HepG2 (cell line): ENCODE data around the gene TMEM9. TPM values are rescaled to one million over a fixed set of nuclear protein-coding genes. Genes with fewer than 3 reads are reported as not detected.

Source experiments
- ATAC-seq: fragments of 200-7000 bp; cut with Tn5 transposase; 3 replicates; pipeline ENCODE4 v1.9.1; 2020; ENCODE audit warnings: mild to moderate bottlenecking, moderate library complexity
- BruUV-seq: library from RNA; stranded (reverse); fragments of 400-500 nt; replicated peaks from 2 replicates; lab custom pipeline; 2021; lab: Mats Ljungman, UMichigan
- CTCF ChIA-PET: fragments of 300-600 bp; formaldehyde crosslinking; extraction: SDS; loops from one replicate; lab custom pipeline; 2021; ENCODE audit warnings: low total read pairs, inconsistent platforms, low intra/inter-chr PET ratio; lab: Yijun Ruan, JAX
- POLR2A ChIA-PET: fragments of 350-600 bp; sonication (Branson Sonifier 250); formaldehyde crosslinking; loops from one replicate; lab custom pipeline; 2020; ENCODE audit warnings: antibody characterized with exemption, inconsistent platforms; lab: Yijun Ruan, JAX
- DNase-seq: peaks from one replicate; pipeline ENCODE4 v3.0.0-alpha.2; 2015; ENCODE audit warnings: low spot score
- FAIRE-seq: peaks from 3 replicates; lab custom pipeline; 2011; peaks lifted over from hg19 to GRCh38; lab: Jason Lieb, UNC
- H2AFZ ChIP-seq: one replicate; pipeline ENCODE4 v1.6.1; 2011; ENCODE audit warnings: low read length, inconsistent platforms
- H3K27ac ChIP-seq: fragments of 300-600 bp; 3 replicates; pipeline ENCODE4 v1.8.0; 2011; ENCODE audit warnings: mixed run types, mild to moderate bottlenecking, mixed read lengths, low read length, inconsistent platforms; ENCODE audit not compliant: insufficient read depth; ENCODE audit errors: extremely low read length
- H3K27me3 ChIP-seq, 2 experiments: fragments of 200-600 bp in 1 of 2; 2 replicates in 1 of 2; 3 replicates in 1 of 2; pipeline versions ENCODE4 v1.6.0 to v1.8.0; 2011; ENCODE audit warnings: low read length in 2 of 2, mild to moderate bottlenecking in 2 of 2, moderate library complexity in 2 of 2, inconsistent platforms in 1 of 2; ENCODE audit not compliant: insufficient read depth in 2 of 2, control insufficient read depth in 1 of 2
- H3K36me3 ChIP-seq, 2 experiments: fragments of 200-600 bp in 1 of 2; replicated peaks in 1 of 2; 2 replicates in 1 of 2; 3 replicates in 1 of 2; pipeline versions ENCODE4 v1.5.1 to v1.8.0; 2011; ENCODE audit warnings: low read length in 2 of 2, inconsistent platforms in 1 of 2; ENCODE audit not compliant: insufficient read depth in 2 of 2, control insufficient read depth in 1 of 2
- H3K4me1 ChIP-seq: 2 replicates; pipeline ENCODE4 v1.5.1; 2012; ENCODE audit warnings: low read length, inconsistent platforms; ENCODE audit not compliant: insufficient read depth
- H3K4me2 ChIP-seq: 2 replicates; pipeline ENCODE4 v1.6.0; 2011; ENCODE audit warnings: low read depth, low read length, inconsistent platforms
- H3K4me3 ChIP-seq, 3 experiments: fragments of 200-600 bp in 1 of 3; sonication (generic), shearing (Covaris generic) in 1 of 3; replicated peaks in 1 of 3; 2 replicates each; pipeline ENCODE4 v1.5.1; 2011 to 2016; ENCODE audit warnings: low read length in 3 of 3, inconsistent platforms in 2 of 3, low read depth in 2 of 3, mild to moderate bottlenecking in 2 of 3, control low read depth in 1 of 3, mixed read lengths in 1 of 3; ENCODE audit not compliant: insufficient read depth in 1 of 3
- H3K79me2 ChIP-seq: one replicate; pipeline ENCODE4 v1.6.1; 2011; ENCODE audit warnings: low read length, inconsistent platforms; ENCODE audit not compliant: insufficient read depth
- H3K9ac ChIP-seq: 2 replicates; pipeline ENCODE4 v1.6.0; 2011; ENCODE audit warnings: mild to moderate bottlenecking, low read depth, low read length, inconsistent platforms; ENCODE audit not compliant: insufficient read depth
- H3K9me3 ChIP-seq: 2 replicates; pipeline ENCODE4 v1.5.1; 2012; ENCODE audit warnings: mild to moderate bottlenecking, low read length
- H4K20me1 ChIP-seq: 2 replicates; pipeline ENCODE4 v1.6.0; 2011; ENCODE audit warnings: inconsistent platforms, mild to moderate bottlenecking, low read length, moderate library complexity; ENCODE audit not compliant: insufficient read depth
- DPF2 ChIP-seq: sonication (generic); formaldehyde crosslinking; IDR thresholded peaks from 2 replicates; pipeline ENCODE4 v1.4.0; 2020; ENCODE audit warnings: mild to moderate bottlenecking, low read depth, missing genetic modification reagents, borderline replicate concordance
- GABPA ChIP-seq, 2 experiments: IDR thresholded peaks; 2 replicates each; pipeline ENCODE4 v1.6.1; 2011 to 2016; ENCODE audit warnings: low read depth in 2 of 2, low read length in 1 of 2, missing biosample characterization in 1 of 2, missing genetic modification characterization in 1 of 2
- HDAC1 ChIP-seq: sonication (generic); formaldehyde crosslinking; IDR thresholded peaks from 2 replicates; pipeline ENCODE4 v1.5.1; 2020; ENCODE audit warnings: mild to moderate bottlenecking, missing genetic modification reagents
- HOXA5 ChIP-seq: sonication (generic); formaldehyde crosslinking; IDR thresholded peaks from 2 replicates; pipeline ENCODE4 v1.4.0; 2020; ENCODE audit warnings: missing genetic modification reagents
- MED1 ChIP-seq: sonication (generic); formaldehyde crosslinking; IDR thresholded peaks from 2 replicates; pipeline ENCODE4 v1.4.0; 2020; ENCODE audit warnings: missing genetic modification reagents
- MXI1 ChIP-seq: IDR thresholded peaks from 3 replicates; pipeline ENCODE4 v1.6.1; 2012; ENCODE audit warnings: low read depth, low read length, inconsistent platforms, borderline replicate concordance
- NR2F2 ChIP-seq: IDR thresholded peaks from 2 replicates; pipeline ENCODE4 v1.6.1; 2012; ENCODE audit warnings: low read depth, inconsistent platforms, borderline replicate concordance
- SRY ChIP-seq: sonication (generic); formaldehyde crosslinking; IDR thresholded peaks from 2 replicates; pipeline ENCODE4 v1.8.0; 2022; ENCODE audit warnings: mild to moderate bottlenecking, missing genetic modification reagents
- U2AF1 ChIP-seq: fragments of 200-400 bp; formaldehyde crosslinking; optimal IDR thresholded peaks from 2 replicates; pipeline ENCODE3; 2017; ENCODE audit warnings: mild to moderate bottlenecking, low read depth, low read length
- ZFP1 ChIP-seq: IDR thresholded peaks from 2 replicates; pipeline ENCODE4 v1.6.1; 2016
- ZNF274 ChIP-seq: sonication (generic); formaldehyde crosslinking; IDR thresholded peaks from 2 replicates; pipeline ENCODE4 v1.5.1; 2020; ENCODE audit warnings: mild to moderate bottlenecking, missing genetic modification reagents
- ZNF367 ChIP-seq: sonication (generic); formaldehyde crosslinking; IDR thresholded peaks from 2 replicates; pipeline ENCODE4 v1.4.0; 2020; ENCODE audit warnings: missing genetic modification reagents, borderline replicate concordance
- ZNF577 ChIP-seq: sonication (generic); formaldehyde crosslinking; IDR thresholded peaks from 2 replicates; pipeline ENCODE4 v1.4.0; 2020; ENCODE audit warnings: mild to moderate bottlenecking, low read depth, missing genetic modification reagents, borderline replicate concordance
- ZNF652 ChIP-seq: IDR thresholded peaks from 2 replicates; pipeline ENCODE4 v1.6.1; 2016; ENCODE audit warnings: low read depth, borderline replicate concordance
- ZNF672 ChIP-seq: sonication (generic); formaldehyde crosslinking; IDR thresholded peaks from 2 replicates; pipeline ENCODE4 v1.8.1; 2022; ENCODE audit warnings: missing genetic modification reagents
- ZNF777 ChIP-seq: sonication (generic); formaldehyde crosslinking; IDR thresholded peaks from 2 replicates; pipeline ENCODE4 v1.4.0; 2020; ENCODE audit warnings: missing genetic modification reagents
- WGBS: methylation state at CpG from one replicate; pipeline ENCODE4 v1.1.6; 2017; ENCODE audit warnings: low lambda C conversion rate; 5-methylcytosine and 5-hydroxymethylcytosine counted together
- in situ Hi-C: cut with HindIII; loops from 2 replicates; pipeline ENCODE4 v1.10.0; 2017; ENCODE audit warnings: low pct_unique_long_range_greater_than_20kb; ENCODE audit not compliant: extremely low pct_ligation_motif_present
- intact Hi-C: fragments of 100-400 bp; cut with micrococcal nuclease; formaldehyde crosslinking; loops from one replicate; pipeline ENCODE4 v1.10.0; 2022; ENCODE audit not compliant: unreplicated experiment
- polyA plus RNA-seq, 8 experiments: library from polyadenylated mRNA; depleted of rRNA in 3 of 8; stranded (reverse) in 7 of 8; unstranded in 1 of 8; fragments of >200 nt; fragmentation: Illumina TruSeq in 4 of 8; extraction: Trizol in 4 of 8; gene quantifications; 2 replicates each; pipeline versions ENCODE4 v1.2.1 to v1.2.3, GENCODE V29; 2011 to 2016; ENCODE audit warnings: low read depth in 4 of 8, missing spikeins in 1 of 8, mixed read lengths in 1 of 8; ENCODE audit not compliant: insufficient read depth in 1 of 8
- total RNA-seq, 5 experiments: library from RNA; depleted of rRNA; stranded (reverse); fragments of >200 nt; fragmentation: Illumina TruSeq; extraction: Trizol; gene quantifications; 2 replicates each; pipeline ENCODE4 v1.2.3, GENCODE V29; 2016; ENCODE audit warnings: low read depth in 1 of 5
- TF ChIP-seq, protein P1 (sequence below): sonication (generic); formaldehyde crosslinking; IDR thresholded peaks from 2 replicates; pipeline ENCODE4 v1.8.0; 2022; ENCODE audit warnings: missing genetic modification reagents, mild to moderate bottlenecking, moderate library complexity, borderline replicate concordance
- TF ChIP-seq, protein P2 (sequence below): sonication (generic); formaldehyde crosslinking; IDR thresholded peaks from 2 replicates; pipeline ENCODE4 v1.4.0; 2020; ENCODE audit warnings: missing genetic modification reagents, borderline replicate concordance
- TF ChIP-seq, protein P3 (sequence below): IDR thresholded peaks from 2 replicates; pipeline ENCODE4 v1.6.1; 2016; ENCODE audit warnings: control low read depth

Gene TMEM9
- total and polyA plus RNA-seq, 2 of the 13 experiments (the other 11 are each of a cell fraction or from before 2014, with no cell fraction given), result 60.9 to 102 TPM

DNA sequence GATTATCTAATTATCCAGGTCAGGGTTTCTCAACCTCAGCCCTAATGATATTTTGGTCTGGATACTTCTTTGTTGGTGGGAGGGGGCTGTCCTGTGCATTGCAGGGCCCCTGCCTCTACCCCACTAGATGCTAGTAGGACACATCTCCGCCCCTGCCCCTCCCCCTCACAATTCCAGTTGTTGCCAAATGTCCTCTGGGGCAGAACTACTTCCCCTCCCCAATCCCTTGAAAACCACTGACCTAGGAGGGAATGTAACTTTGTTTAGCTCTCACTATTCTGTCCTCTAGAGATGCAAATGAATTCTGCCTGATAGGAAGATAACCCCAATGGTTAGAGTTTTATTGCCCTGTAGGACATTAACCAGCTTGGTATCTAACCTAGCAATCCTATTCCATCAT lies 50.1 kb downstream of the TMEM9 start (continued):
- TF ChIP-seq, protein P1, sequence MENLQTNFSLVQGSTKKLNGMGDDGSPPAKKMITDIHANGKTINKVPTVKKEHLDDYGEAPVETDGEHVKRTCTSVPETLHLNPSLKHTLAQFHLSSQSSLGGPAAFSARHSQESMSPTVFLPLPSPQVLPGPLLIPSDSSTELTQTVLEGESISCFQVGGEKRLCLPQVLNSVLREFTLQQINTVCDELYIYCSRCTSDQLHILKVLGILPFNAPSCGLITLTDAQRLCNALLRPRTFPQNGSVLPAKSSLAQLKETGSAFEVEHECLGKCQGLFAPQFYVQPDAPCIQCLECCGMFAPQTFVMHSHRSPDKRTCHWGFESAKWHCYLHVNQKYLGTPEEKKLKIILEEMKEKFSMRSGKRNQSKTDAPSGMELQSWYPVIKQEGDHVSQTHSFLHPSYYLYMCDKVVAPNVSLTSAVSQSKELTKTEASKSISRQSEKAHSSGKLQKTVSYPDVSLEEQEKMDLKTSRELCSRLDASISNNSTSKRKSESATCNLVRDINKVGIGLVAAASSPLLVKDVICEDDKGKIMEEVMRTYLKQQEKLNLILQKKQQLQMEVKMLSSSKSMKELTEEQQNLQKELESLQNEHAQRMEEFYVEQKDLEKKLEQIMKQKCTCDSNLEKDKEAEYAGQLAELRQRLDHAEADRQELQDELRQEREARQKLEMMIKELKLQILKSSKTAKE (CRISPR knock-in tag), result no peak
- no peak for TF ChIP-seq ZNF652 (CRISPR knock-in tag)
- no peak for TF ChIP-seq ZNF367 (CRISPR knock-in tag)
- no peak for TF ChIP-seq HDAC1
- TF ChIP-seq, protein P2, sequence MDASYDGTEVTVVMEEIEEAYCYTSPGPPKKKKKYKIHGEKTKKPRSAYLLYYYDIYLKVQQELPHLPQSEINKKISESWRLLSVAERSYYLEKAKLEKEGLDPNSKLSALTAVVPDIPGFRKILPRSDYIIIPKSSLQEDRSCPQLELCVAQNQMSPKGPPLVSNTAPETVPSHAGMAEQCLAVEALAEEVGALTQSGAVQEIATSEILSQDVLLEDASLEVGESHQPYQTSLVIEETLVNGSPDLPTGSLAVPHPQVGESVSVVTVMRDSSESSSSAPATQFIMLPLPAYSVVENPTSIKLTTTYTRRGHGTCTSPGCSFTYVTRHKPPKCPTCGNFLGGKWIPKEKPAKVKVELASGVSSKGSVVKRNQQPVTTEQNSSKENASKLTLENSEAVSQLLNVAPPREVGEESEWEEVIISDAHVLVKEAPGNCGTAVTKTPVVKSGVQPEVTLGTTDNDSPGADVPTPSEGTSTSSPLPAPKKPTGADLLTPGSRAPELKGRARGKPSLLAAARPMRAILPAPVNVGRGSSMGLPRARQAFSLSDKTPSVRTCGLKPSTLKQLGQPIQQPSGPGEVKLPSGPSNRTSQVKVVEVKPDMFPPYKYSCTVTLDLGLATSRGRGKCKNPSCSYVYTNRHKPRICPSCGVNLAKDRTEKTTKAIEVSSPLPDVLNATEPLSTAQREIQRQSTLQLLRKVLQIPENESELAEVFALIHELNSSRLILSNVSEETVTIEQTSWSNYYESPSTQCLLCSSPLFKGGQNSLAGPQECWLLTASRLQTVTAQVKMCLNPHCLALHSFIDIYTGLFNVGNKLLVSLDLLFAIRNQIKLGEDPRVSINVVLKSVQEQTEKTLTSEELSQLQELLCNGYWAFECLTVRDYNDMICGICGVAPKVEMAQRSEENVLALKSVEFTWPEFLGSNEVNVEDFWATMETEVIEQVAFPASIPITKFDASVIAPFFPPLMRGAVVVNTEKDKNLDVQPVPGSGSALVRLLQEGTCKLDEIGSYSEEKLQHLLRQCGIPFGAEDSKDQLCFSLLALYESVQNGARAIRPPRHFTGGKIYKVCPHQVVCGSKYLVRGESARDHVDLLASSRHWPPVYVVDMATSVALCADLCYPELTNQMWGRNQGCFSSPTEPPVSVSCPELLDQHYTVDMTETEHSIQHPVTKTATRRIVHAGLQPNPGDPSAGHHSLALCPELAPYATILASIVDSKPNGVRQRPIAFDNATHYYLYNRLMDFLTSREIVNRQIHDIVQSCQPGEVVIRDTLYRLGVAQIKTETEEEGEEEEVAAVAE, result no peak
- TF ChIP-seq ZNF672, result no peak
- TF ChIP-seq DPF2, result no peak
- TF ChIP-seq, all 625 proteins: peak for 0

DNA sequence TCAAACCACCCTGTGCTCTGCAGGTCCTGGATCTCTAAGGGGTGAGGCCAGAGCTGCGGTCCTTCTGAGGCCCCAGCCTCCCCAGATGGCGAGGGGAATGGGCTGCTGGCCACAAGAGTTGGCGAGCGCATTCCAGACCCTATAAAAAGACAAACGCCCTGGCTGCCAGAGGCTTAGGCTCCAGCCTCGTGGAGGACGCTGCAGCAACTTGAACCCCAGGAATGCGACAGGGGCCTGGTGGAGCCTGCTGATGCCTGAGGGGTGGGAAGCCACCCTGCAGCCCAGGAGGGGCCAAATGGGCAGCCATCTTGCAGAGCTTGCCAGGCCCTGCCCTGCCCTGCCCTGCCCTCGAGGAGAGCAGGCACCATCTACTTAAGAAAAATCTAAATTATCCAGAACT lies 50.6 kb downstream of the TMEM9 start:
- H4K20me1 ChIP-seq, result no peaks in the 10 kb centered on the region
- H3K79me2 ChIP-seq, result no peaks in the 10 kb centered on the region
- DNase-seq (no peak), ATAC-seq (no peak), FAIRE-seq (no peak)
- POLR2A ChIA-PET, result no interaction called here
- H3K27me3 ChIP-seq, result peaks cover 0 to 44% of the 10 kb centered on the region in 2 experiments; a peak in 2 of 5 replicates
- CTCF ChIA-PET, result no interaction called here
- no peak overlapping the region for H3K4me2 ChIP-seq
- H3K4me1 ChIP-seq, result no peaks in the 10 kb centered on the region
- no peak overlapping the region for H3K27ac ChIP-seq
- WGBS, result 17% methylated on average over 6 of the region's 9 CpGs
- no TSS peak for BruUV-seq
- intact Hi-C loops (no loop called here), in situ Hi-C loops (no loop called here)
- H3K36me3 ChIP-seq, result no peaks in the 10 kb centered on the region
- H3K4me3 ChIP-seq, result no peak overlapping the region
- H3K9ac ChIP-seq, result no peak overlapping the region
- no peak overlapping the region for H2AFZ ChIP-seq
- H3K9me3 ChIP-seq, result no peaks in the 10 kb centered on the region
- TF ChIP-seq U2AF1 (no peak), HOXA5 (CRISPR knock-in tag) (no peak), SRY (no peak), MXI1 (no peak), NR2F2 (no peak), GABPA (IDR thresholded peaks at IDR 0.05; ENCODE audit: low read depth, low read length) (no peak), GABPA (CRISPR knock-in tag; IDR thresholded peaks at IDR 0.05; ENCODE audit: low read depth) (no peak), MED1 (CRISPR knock-in tag) (no peak), ZNF274 (CRISPR knock-in tag) (no peak), ZNF777 (no peak), ZFP1 (no peak), ZNF577 (CRISPR knock-in tag) (no peak)
- TF ChIP-seq, protein P3, sequence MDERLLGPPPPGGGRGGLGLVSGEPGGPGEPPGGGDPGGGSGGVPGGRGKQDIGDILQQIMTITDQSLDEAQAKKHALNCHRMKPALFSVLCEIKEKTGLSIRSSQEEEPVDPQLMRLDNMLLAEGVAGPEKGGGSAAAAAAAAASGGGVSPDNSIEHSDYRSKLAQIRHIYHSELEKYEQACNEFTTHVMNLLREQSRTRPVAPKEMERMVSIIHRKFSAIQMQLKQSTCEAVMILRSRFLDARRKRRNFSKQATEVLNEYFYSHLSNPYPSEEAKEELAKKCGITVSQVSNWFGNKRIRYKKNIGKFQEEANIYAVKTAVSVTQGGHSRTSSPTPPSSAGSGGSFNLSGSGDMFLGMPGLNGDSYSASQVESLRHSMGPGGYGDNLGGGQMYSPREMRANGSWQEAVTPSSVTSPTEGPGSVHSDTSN (CRISPR knock-in tag), result no peak
